GM19468 (cell line): ENCODE results near the gene STAG2.
"Not testable (repeated sequence)": the region's sequence is repeated elsewhere in the genome, so short reads cannot be mapped to it uniquely, and the experiment has no call there.

ENCODE experiments used
- ATAC-seq: cut with Tn5 transposase; IDR thresholded peaks from one replicate; pipeline ENCODE4 v1.9.1; 2021; ENCODE audit warnings: mild to moderate bottlenecking, moderate library complexity, moderate number of reproducible peaks; ENCODE audit not compliant: unreplicated experiment; ENCODE audit errors: extremely low read depth

The STAG2 gene

GRCh38 chrX:124028182-124028581, 66.7 kb downstream of the STAG2 start:
- no peak for ATAC-seq

- peak; percentile 57 for ATAC-seq
Measured at GRCh38 chrX:124030520-124030919, 69.0 kb downstream of the STAG2 start.

- ATAC-seq: no peak
Measured at GRCh38 chrX:124033821-124034220, 72.3 kb downstream of the STAG2 start.

GRCh38 chrX:124035657-124036056, 74.2 kb downstream of the STAG2 start:
- ATAC-seq: no peak

GRCh38 chrX:124042042-124042441, 80.5 kb downstream of the STAG2 start:
- no peak for ATAC-seq

GRCh38 chrX:124045109-124045508, 83.6 kb downstream of the STAG2 start:
- ATAC-seq: no peak

- ATAC-seq: not testable (repeated sequence)
Measured at GRCh38 chrX:124084417-124084816, 122.9 kb downstream of the STAG2 start.

- no peak for ATAC-seq
Measured at GRCh38 chrX:124085063-124085462, 123.6 kb downstream of the STAG2 start.

- no peak for ATAC-seq
Measured at GRCh38 chrX:124086411-124086810, 124.9 kb downstream of the STAG2 start.

- ATAC-seq: no peak
Measured at GRCh38 chrX:124087000-124087746, 125.7 kb downstream of the STAG2 start.

- ATAC-seq: no peak
Measured at GRCh38 chrX:124093222-124093621, 131.7 kb downstream of the STAG2 start.

- no peak for ATAC-seq
Measured at GRCh38 chrX:124097116-124097515, 135.6 kb downstream of the STAG2 start.

- no peak for ATAC-seq
Measured at GRCh38 chrX:124098089-124098488, 136.6 kb downstream of the STAG2 start.

- no peak for ATAC-seq
Measured at GRCh38 chrX:124103966-124104365, 142.5 kb downstream of the STAG2 start.

- ATAC-seq: not testable (repeated sequence)
Measured at GRCh38 chrX:124104512-124104911, 143.0 kb downstream of the STAG2 start.

- ATAC-seq: no peak
Measured at GRCh38 chrX:124113621-124114600, 152.4 kb downstream of the STAG2 start.

GRCh38 chrX:124117325-124117724, 155.8 kb downstream of the STAG2 start:
- no peak for ATAC-seq

- ATAC-seq: no peak
Measured at GRCh38 chrX:124125471-124125870, 164.0 kb downstream of the STAG2 start.

- ATAC-seq: no peak
Measured at GRCh38 chrX:124127496-124127895, 166.0 kb downstream of the STAG2 start.

- not testable (repeated sequence) for ATAC-seq
Measured at GRCh38 chrX:124132437-124132836, 170.9 kb downstream of the STAG2 start.

- ATAC-seq: no peak
Measured at GRCh38 chrX:124145749-124146148, 184.2 kb downstream of the STAG2 start.
